ENCODE data around the gene SLC45A2.
"Not testable (repeated sequence)": the region's sequence is repeated elsewhere in the genome, so short reads cannot be mapped to it uniquely, and the experiment has no call there.

The SLC45A2 gene

GRCh38 chr5:33929925-33930690 lies 54.4 kb downstream of the SLC45A2 start:
- no peak for DNase-seq (ENCODE audit: low read depth in 2 of 2, low spot score in 1 of 2)

GRCh38 chr5:33928283-33928682 lies 56.2 kb downstream of the SLC45A2 start:
- DNase-seq (ENCODE audit: low read depth in 2 of 2, low spot score in 1 of 2) = no peak

- DNase-seq (ENCODE audit: low read depth in 2 of 2, low spot score in 1 of 2) = no peak
These were observed 56.8 kb downstream of the SLC45A2 start for GRCh38 chr5:33927685-33928084.

GRCh38 chr5:33925278-33925677 lies 59.2 kb downstream of the SLC45A2 start:
- DNase-seq (ENCODE audit: low read depth in 2 of 2, low spot score in 1 of 2) = no peak

- no peak for DNase-seq (ENCODE audit: low read depth in 2 of 2, low spot score in 1 of 2)
These were observed 63.5 kb downstream of the SLC45A2 start for GRCh38 chr5:33921002-33921401.

- DNase-seq (ENCODE audit: low read depth in 2 of 2, low spot score in 1 of 2) = not testable (repeated sequence)
These were observed 69.6 kb downstream of the SLC45A2 start for GRCh38 chr5:33914844-33915243.

- not testable (repeated sequence) for DNase-seq (ENCODE audit: low read depth in 2 of 2, low spot score in 1 of 2)
These were observed 78.2 kb downstream of the SLC45A2 start for GRCh38 chr5:33906248-33906647.

GRCh38 chr5:33905381-33905780 lies 79.1 kb downstream of the SLC45A2 start:
- DNase-seq (ENCODE audit: low read depth in 2 of 2, low spot score in 1 of 2) = no peak

- DNase-seq (ENCODE audit: low read depth in 2 of 2, low spot score in 1 of 2) = no peak
These were observed 81.4 kb downstream of the SLC45A2 start for GRCh38 chr5:33903118-33903517.

GRCh38 chr5:33901156-33901555 lies 83.3 kb downstream of the SLC45A2 start:
- no peak for DNase-seq (ENCODE audit: low read depth in 2 of 2, low spot score in 1 of 2)

Data from stimulated activated CD8-positive, alpha-beta memory T cell treated with anti-CD3 and anti-CD28 coated beads, Interleukin-4, amount 100 ng/mL, for 1 hour (primary cell).